ENCODE measurements around the gene FAXC.

Gene FAXC

GRCh38 chr6:99349171-99350141 is at the start of gene FAXC:
FAXC (minus strand) TSS chr6:99349674; CDS start chr6:99349372, 302 bp downstream.
- peak within 1 kb of the TSS; percentile 82 for H3K4me3 ChIP-seq (ENCODE audit: low read depth, low read length)

GRCh38 chr6:99397287-99397686 is 47.8 kb upstream of the FAXC start:
- Histone ChIP-seq H3K9me3 (ENCODE audit: control insufficient read depth, insufficient read depth, low read length) (no peaks in the 10 kb centered on the region), H3K36me3 (ENCODE audit: control insufficient read depth, insufficient read depth, low read length) (peaks cover 52% of the 10 kb centered on the region), H3K9ac (ENCODE audit: low read depth, low read length) (no peak overlapping the region), H3K4me1 (ENCODE audit: control insufficient read depth, insufficient read depth, low read length) (peaks cover 7% of the 10 kb centered on the region), H3K27ac (ENCODE audit: low read depth, low read length) (no peak overlapping the region), H3K27me3 (ENCODE audit: control insufficient read depth, insufficient read depth, low read length) (no peaks in the 10 kb centered on the region), H3K4me3 (ENCODE audit: low read depth, low read length) (no peak overlapping the region)

More at GRCh38 chr6:99349171-99350141, at the start of gene FAXC:
- Histone ChIP-seq H3K27me3 (ENCODE audit: control insufficient read depth, insufficient read depth, low read length) (peaks cover 5% of the 10 kb centered on the region; the same call in 1 of the 2 replicates), H3K36me3 (ENCODE audit: control insufficient read depth, insufficient read depth, low read length) (no peaks in the 10 kb centered on the region), H3K4me1 (ENCODE audit: control insufficient read depth, insufficient read depth, low read length) (peaks cover 28% of the 10 kb centered on the region), H3K9me3 (ENCODE audit: control insufficient read depth, insufficient read depth, low read length) (no peaks in the 10 kb centered on the region), H3K9ac (ENCODE audit: low read depth, low read length) (peak within 1 kb of the TSS; percentile 85), H3K27ac (ENCODE audit: low read depth, low read length) (peak within 1 kb of the TSS; percentile 59)

- Histone ChIP-seq H3K9me3 (ENCODE audit: control insufficient read depth, insufficient read depth, low read length) (no peaks in the 10 kb centered on the region), H3K4me1 (ENCODE audit: control insufficient read depth, insufficient read depth, low read length) (peaks cover 7% of the 10 kb centered on the region), H3K27ac (ENCODE audit: low read depth, low read length) (peak within 1 kb of the TSS; percentile 95), H3K4me3 (ENCODE audit: low read depth, low read length) (peak within 1 kb of the TSS; percentile 97), H3K36me3 (ENCODE audit: control insufficient read depth, insufficient read depth, low read length) (peaks cover 19% of the 10 kb centered on the region), H3K9ac (ENCODE audit: low read depth, low read length) (peak within 1 kb of the TSS; percentile 90), H3K27me3 (ENCODE audit: control insufficient read depth, insufficient read depth, low read length) (no peaks in the 10 kb centered on the region)
These were observed 44.4 kb upstream of the FAXC start, which contains the start of gene COQ3 for GRCh38 chr6:99393698-99394531. COQ3 (minus strand) TSS chr6:99394195; CDS start chr6:99394179, 16 bp downstream.

GRCh38 chr6:99393366-99393697 is 43.9 kb upstream of the FAXC start:
- Histone ChIP-seq H3K4me1 (ENCODE audit: control insufficient read depth, insufficient read depth, low read length) (peaks cover 7% of the 10 kb centered on the region), H3K27ac (ENCODE audit: low read depth, low read length) (peak overlapping the region; percentile 95), H3K9me3 (ENCODE audit: control insufficient read depth, insufficient read depth, low read length) (no peaks in the 10 kb centered on the region), H3K4me3 (ENCODE audit: low read depth, low read length) (peak overlapping the region; percentile 97), H3K36me3 (ENCODE audit: control insufficient read depth, insufficient read depth, low read length) (peaks cover 13% of the 10 kb centered on the region), H3K9ac (ENCODE audit: low read depth, low read length) (peak overlapping the region; percentile 90), H3K27me3 (ENCODE audit: control insufficient read depth, insufficient read depth, low read length) (no peaks in the 10 kb centered on the region)

GRCh38 chr6:99390896-99391295 is 41.4 kb upstream of the FAXC start:
- Histone ChIP-seq H3K36me3 (ENCODE audit: control insufficient read depth, insufficient read depth, low read length) (no peaks in the 10 kb centered on the region), H3K9me3 (ENCODE audit: control insufficient read depth, insufficient read depth, low read length) (no peaks in the 10 kb centered on the region), H3K27me3 (ENCODE audit: control insufficient read depth, insufficient read depth, low read length) (no peaks in the 10 kb centered on the region), H3K4me3 (ENCODE audit: low read depth, low read length) (no peak overlapping the region), H3K9ac (ENCODE audit: low read depth, low read length) (no peak overlapping the region), H3K27ac (ENCODE audit: low read depth, low read length) (no peak overlapping the region), H3K4me1 (ENCODE audit: control insufficient read depth, insufficient read depth, low read length) (peaks cover 7% of the 10 kb centered on the region)

- Histone ChIP-seq H3K36me3 (ENCODE audit: control insufficient read depth, insufficient read depth, low read length) (no peaks in the 10 kb centered on the region), H3K9me3 (ENCODE audit: control insufficient read depth, insufficient read depth, low read length) (no peaks in the 10 kb centered on the region), H3K9ac (ENCODE audit: low read depth, low read length) (no peak overlapping the region), H3K27ac (ENCODE audit: low read depth, low read length) (no peak overlapping the region), H3K4me1 (ENCODE audit: control insufficient read depth, insufficient read depth, low read length) (no peaks in the 10 kb centered on the region), H3K4me3 (ENCODE audit: low read depth, low read length) (no peak overlapping the region), H3K27me3 (ENCODE audit: control insufficient read depth, insufficient read depth, low read length) (no peaks in the 10 kb centered on the region)
These were observed 35.0 kb upstream of the FAXC start for GRCh38 chr6:99384507-99384906.

- Histone ChIP-seq H3K9ac (ENCODE audit: low read depth, low read length) (no peak overlapping the region), H3K27ac (ENCODE audit: low read depth, low read length) (no peak overlapping the region), H3K4me1 (ENCODE audit: control insufficient read depth, insufficient read depth, low read length) (no peaks in the 10 kb centered on the region), H3K36me3 (ENCODE audit: control insufficient read depth, insufficient read depth, low read length) (no peaks in the 10 kb centered on the region), H3K9me3 (ENCODE audit: control insufficient read depth, insufficient read depth, low read length) (no peaks in the 10 kb centered on the region), H3K27me3 (ENCODE audit: control insufficient read depth, insufficient read depth, low read length) (no peaks in the 10 kb centered on the region), H3K4me3 (ENCODE audit: low read depth, low read length) (no peak overlapping the region)
These were observed 29.2 kb upstream of the FAXC start for GRCh38 chr6:99378636-99379035.

- Histone ChIP-seq H3K27me3 (ENCODE audit: control insufficient read depth, insufficient read depth, low read length) (no peaks in the 10 kb centered on the region), H3K27ac (ENCODE audit: low read depth, low read length) (no peak overlapping the region), H3K36me3 (ENCODE audit: control insufficient read depth, insufficient read depth, low read length) (no peaks in the 10 kb centered on the region), H3K9ac (ENCODE audit: low read depth, low read length) (no peak overlapping the region), H3K4me1 (ENCODE audit: control insufficient read depth, insufficient read depth, low read length) (peaks cover 11% of the 10 kb centered on the region), H3K9me3 (ENCODE audit: control insufficient read depth, insufficient read depth, low read length) (no peaks in the 10 kb centered on the region), H3K4me3 (ENCODE audit: low read depth, low read length) (no peak overlapping the region)
These were observed 20.1 kb upstream of the FAXC start for GRCh38 chr6:99369533-99369932.

- Histone ChIP-seq H3K27ac (ENCODE audit: low read depth, low read length) (no peak overlapping the region), H3K4me1 (ENCODE audit: control insufficient read depth, insufficient read depth, low read length) (peaks cover 11% of the 10 kb centered on the region), H3K4me3 (ENCODE audit: low read depth, low read length) (no peak overlapping the region), H3K36me3 (ENCODE audit: control insufficient read depth, insufficient read depth, low read length) (no peaks in the 10 kb centered on the region), H3K9ac (ENCODE audit: low read depth, low read length) (no peak overlapping the region), H3K27me3 (ENCODE audit: control insufficient read depth, insufficient read depth, low read length) (no peaks in the 10 kb centered on the region), H3K9me3 (ENCODE audit: control insufficient read depth, insufficient read depth, low read length) (no peaks in the 10 kb centered on the region)
These were observed 17.4 kb upstream of the FAXC start for GRCh38 chr6:99366852-99367251.

- H3K27me3 ChIP-seq (ENCODE audit: control insufficient read depth, insufficient read depth, low read length), result no peaks in the 10 kb centered on the region
These were observed 14.6 kb upstream of the FAXC start for GRCh38 chr6:99364026-99364425.

More at GRCh38 chr6:99364026-99364425, 14.6 kb upstream of the FAXC start:
- Histone ChIP-seq H3K27ac (ENCODE audit: low read depth, low read length) (no peak overlapping the region), H3K9ac (ENCODE audit: low read depth, low read length) (no peak overlapping the region), H3K4me1 (ENCODE audit: control insufficient read depth, insufficient read depth, low read length) (no peaks in the 10 kb centered on the region), H3K4me3 (ENCODE audit: low read depth, low read length) (no peak overlapping the region), H3K36me3 (ENCODE audit: control insufficient read depth, insufficient read depth, low read length) (no peaks in the 10 kb centered on the region), H3K9me3 (ENCODE audit: control insufficient read depth, insufficient read depth, low read length) (no peaks in the 10 kb centered on the region)
